ENCODE data around the gene WIPI1.
A peak's percentile ranks its signal among the peaks of the same experiment; 100 is the strongest.
"Not testable (repeated sequence)": the region's sequence is repeated elsewhere in the genome, so short reads cannot be mapped to it uniquely, and the experiment has no call there.

The WIPI1 gene

DNA sequence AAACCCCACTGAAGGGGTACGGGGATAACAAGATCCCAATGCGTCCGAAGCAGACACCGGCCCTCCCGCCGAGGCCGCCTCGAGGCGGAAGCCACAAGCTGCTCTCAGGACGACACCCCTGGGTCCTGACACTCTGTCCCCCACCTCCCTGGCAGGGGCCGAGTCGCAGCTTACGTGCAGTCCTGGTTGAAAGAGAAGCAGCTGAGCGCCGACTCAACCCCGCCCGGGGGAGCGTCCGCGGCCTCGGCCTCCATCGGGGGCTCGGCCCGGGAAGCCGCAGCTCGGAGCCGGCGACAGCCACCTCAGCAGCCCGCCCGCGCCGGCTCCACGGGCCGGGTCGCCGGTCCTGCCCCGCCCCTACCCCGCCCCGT is at the start of gene WIPI1:
Gene WIPI1, minus strand, starts transcription at position 329 of the 371 bp plus-strand sequence. Its CDS starts 75 bp downstream, at position 254.
- DNase-seq, result no peak

DNA sequence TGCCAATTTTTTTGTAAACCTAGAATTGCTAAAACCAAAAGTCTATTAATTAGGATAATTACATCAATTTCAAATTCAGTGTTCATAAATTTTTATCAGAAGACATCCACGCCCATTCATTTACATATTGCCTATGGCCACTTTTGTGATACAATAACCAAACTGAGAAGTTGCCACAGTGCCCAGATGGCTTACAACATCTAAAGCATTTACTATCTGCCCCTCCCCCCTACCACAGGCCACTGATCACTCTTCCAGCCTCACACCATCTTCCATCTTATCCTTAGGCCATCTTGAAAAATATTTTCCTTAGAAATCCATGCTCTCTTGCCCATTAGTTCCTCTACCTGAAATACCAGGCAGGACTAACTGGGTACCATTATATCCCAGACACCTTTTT is 48.7 kb upstream of the WIPI1 start:
- no peak for DNase-seq

- DNase-seq, result no peak
These were observed 43.8 kb upstream of the WIPI1 start for GRCh38 chr17:68501074-68501473.

GRCh38 chr17:68499587-68499986 is 42.3 kb upstream of the WIPI1 start:
- no peak for DNase-seq

GRCh38 chr17:68498479-68499326 is 41.4 kb upstream of the WIPI1 start:
- no peak for DNase-seq

- DNase-seq, result no peak
These were observed 40.6 kb upstream of the WIPI1 start for GRCh38 chr17:68497885-68498319.

GRCh38 chr17:68495081-68495480 is 37.8 kb upstream of the WIPI1 start:
- DNase-seq, result no peak

DNA sequence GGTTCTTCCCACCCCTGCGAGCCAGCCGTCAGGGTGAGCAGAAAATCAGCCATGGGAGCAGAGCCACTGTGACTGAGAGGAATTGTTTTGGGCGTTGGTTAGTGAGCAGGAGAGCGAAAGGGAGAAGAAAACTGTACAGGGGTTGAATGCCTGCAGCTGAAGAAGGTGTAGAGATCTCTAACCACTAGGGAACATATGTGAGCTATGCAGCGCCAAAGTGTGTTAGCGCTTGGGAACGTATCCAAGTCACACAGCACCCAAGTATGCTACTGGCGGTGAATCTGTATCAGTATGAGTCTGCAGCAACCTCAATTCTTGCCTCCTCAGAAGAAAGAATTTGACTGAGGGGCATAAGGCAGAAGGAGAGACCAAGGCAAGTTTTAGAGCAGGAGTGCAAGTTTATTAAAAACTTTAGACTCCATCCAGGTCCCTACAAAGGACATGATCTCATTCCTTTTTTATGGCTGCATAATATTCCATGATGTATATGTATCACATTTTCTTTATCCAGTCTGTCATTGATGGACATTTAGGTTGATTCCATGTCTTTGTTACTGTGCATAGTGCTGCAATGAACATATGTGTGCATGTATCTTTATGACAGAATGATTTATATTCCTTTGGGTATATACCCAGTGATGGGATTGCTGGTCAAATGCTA is 35.2 kb upstream of the WIPI1 start:
- not testable (repeated sequence) for DNase-seq

DNA sequence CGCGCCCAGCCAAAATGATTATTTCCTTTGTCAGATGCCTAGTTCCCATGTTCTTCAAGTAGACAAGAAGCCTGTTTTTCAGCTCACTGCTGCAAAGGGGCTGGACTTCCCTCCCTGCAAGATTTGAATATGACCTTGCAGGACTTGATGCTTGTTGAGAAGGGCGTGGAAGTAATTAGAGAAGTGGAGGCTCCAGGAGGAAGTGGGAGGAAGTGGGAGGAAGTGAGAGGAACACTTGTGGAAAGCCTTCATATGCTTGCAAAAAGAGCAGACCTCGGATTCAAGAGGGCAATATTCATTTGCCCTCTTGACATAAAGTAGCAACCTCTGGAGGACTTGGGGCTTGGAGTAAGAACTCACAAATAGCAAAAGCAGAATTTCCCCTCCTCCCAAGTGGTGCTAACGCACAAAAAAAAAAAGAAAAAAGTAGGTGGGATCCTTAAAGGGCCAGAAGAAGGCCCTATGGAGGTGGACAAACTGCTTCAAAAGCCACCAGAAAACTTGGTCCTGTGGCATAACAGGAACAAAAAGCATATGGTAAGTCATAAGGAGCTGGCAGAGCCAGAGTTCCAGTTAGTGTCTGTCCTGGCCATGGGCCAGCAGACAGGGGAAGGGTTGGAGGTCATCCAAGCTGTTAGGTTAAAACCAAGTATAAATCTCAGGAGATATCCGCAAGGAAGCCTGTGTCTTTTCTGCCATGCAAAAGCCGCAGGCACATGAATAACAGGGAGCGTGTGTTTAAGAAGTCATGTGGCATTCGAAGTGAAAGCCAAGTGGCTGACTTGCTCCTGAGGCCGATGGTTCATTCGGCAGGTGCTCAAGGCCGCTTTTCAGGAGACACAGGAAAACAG is 34.3 kb upstream of the WIPI1 start:
- peak; percentile 37 for DNase-seq

- no peak for DNase-seq
These were observed 32.6 kb upstream of the WIPI1 start for GRCh38 chr17:68489919-68490318.

DNA sequence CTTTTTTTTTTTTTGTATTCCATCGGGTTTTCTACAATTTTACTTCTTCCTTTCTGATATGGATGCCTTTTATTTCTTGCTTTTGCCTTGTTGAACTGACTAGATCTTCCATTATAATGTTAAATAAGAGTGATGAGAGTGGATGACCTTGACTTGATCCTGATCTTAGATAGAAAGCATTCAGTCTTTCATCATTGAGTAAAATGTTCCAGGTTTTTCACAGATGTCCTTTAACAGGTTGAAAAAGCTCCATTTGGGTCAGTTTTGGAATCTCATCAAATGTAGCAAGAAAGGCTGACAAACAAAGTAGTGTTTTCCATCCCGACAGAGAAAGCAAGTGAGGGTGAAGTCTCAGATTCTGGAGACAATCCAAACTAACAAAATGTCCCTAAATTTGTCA is 27.2 kb upstream of the WIPI1 start:
- DNase-seq, result no peak

- DNase-seq, result no peak
These were observed 25.3 kb upstream of the WIPI1 start for GRCh38 chr17:68482576-68483041.

DNA sequence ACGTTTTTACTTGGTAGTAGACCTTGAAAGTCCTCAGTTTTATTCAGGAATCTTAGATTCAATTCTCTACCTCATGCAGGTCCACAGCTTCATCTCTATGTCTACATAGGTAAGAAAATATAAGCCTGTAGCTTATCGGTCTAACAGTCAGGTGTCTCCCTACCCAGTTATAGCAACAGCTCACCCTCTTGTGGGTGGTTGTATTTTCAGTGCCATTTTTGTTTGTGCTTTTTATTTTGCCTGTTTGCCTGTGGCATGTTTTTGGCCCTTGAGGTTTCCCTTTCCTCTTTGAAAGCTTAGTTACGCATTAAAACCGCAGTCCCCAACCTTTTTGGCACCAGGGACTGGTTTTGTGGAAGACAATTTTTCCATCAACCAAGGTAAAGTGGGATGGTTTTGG is 23.6 kb upstream of the WIPI1 start:
- DNase-seq, result no peak

- DNase-seq, result no peak
These were observed 13.7 kb upstream of the WIPI1 start for GRCh38 chr17:68470961-68471360.

GRCh38 chr17:68468788-68469187 is 11.5 kb upstream of the WIPI1 start:
- DNase-seq, result no peak

- no peak for DNase-seq
These were observed 11.0 kb upstream of the WIPI1 start for GRCh38 chr17:68468334-68468733.

DNA sequence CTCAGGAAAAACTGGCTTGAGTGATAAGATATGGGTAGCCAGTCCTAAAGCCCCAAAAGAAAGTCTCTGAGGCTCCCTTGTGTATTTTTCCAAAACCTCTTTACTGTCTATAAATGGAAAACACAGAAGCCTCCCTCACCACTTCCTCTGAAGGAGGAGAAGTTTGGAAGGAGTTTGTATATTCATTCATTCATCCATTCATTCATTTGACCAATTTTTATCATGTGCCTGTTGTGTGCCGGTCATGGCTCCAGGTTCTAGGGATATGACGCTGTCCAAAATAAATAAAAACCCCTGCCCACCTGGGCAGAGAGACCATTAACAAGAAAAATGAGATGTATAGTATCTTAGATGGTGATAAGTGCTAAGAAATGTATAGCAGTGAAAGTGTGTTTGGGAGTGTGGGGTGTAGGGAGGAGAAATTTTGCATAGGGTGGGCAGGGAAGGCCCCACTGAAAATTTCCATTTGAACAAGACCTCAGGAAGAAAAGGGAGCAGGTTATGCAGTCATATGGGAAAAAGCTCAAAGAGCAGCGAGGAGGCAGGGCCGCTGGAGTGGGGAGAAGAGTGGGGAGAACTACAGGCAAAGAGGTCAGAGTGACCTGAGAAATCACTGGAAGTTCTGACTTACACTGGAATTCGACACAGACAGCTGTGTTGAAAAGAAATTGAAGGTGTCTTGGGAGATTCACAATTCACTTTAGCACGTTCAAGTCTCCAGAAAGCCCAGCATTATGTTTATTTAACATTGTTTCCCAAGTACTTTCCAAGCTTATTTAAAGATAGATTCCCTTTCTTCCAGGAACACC is 6.1 kb upstream of the WIPI1 start:
- no peak for DNase-seq

- peak; percentile 92 for DNase-seq
These were observed 5.3 kb upstream of the WIPI1 start for GRCh38 chr17:68462381-68463210.

- DNase-seq, result no peak
These were observed 4.3 kb upstream of the WIPI1 start for GRCh38 chr17:68461589-68461988.

GRCh38 chr17:68461122-68461539 is 3.8 kb upstream of the WIPI1 start:
- DNase-seq, result no peak

DNA sequence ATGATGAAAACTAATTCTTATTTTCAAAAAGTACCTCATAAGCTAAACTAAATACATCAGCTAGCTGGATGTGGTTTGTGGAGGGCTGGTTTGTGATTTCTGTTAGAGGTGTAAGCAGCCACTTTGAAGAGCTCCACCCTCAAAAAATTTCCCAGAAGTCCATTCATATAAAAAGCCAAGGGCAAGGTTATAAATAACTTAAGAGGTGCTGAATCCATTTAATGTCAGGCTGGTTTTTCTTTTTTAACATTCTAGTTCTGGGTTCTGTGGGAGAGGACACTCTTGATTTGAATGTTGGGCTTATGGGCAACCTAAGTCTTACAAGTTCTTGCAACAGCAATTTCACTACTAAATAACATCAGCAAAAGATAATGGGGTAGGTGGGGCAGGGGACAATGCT is 3.4 kb upstream of the WIPI1 start:
- no peak for DNase-seq

All from NCI-H2171 (cell line).